HFFc6 (cell line): ENCODE measurements around the gene DHRS12. TPM values are rescaled to one million over a fixed set of nuclear protein-coding genes. Genes with fewer than 3 reads are reported as not detected.

Source experiments
- DNase-seq: peaks from one replicate; pipeline ENCODE4 v3.0.0-alpha.2; 2018
- H3K27ac Mint-ChIP-seq: 2 replicates; pipeline ENCODE4 v1.8.0; 2020; ENCODE audit warnings: mild to moderate bottlenecking, mixed read lengths
- H3K27me3 Mint-ChIP-seq: 2 replicates; pipeline ENCODE4 v1.8.0; 2021; ENCODE audit warnings: mild to moderate bottlenecking, moderate library complexity, mixed read lengths; ENCODE audit not compliant: insufficient read depth
- H3K36me3 Mint-ChIP-seq: 2 replicates; pipeline ENCODE4 v1.8.0; 2021; ENCODE audit warnings: low read depth, mixed read lengths
- H3K4me1 Mint-ChIP-seq: 2 replicates; pipeline ENCODE4 v1.8.0; 2020; ENCODE audit warnings: low read depth, mixed read lengths
- H3K4me3 Mint-ChIP-seq: 2 replicates; pipeline ENCODE4 v1.8.0; 2020; ENCODE audit warnings: mild to moderate bottlenecking, moderate library complexity, mixed read lengths
- H3K9me3 Mint-ChIP-seq: 2 replicates; pipeline ENCODE4 v1.8.0; 2020; ENCODE audit warnings: mild to moderate bottlenecking, mixed read lengths
- total RNA-seq, 6 experiments: library from RNA; stranded (reverse); fragmentation: NEBNext Ultra II Directional; extraction: Animal tissue kit (Norgen Biotek cat#: 25700); gene quantifications; 2 replicates in 1 of 6; 3 replicates in 5 of 6; pipeline ENCODE4 v1.2.3, GENCODE V29; 2021
- TF ChIP-seq, protein P1 (sequence below): fragments of 200-600 bp; sonication (generic); IDR thresholded peaks from 2 replicates; pipeline ENCODE4 v1.5.0; 2021; ENCODE audit warnings: antibody characterized with exemption, mild to moderate bottlenecking

Gene DHRS12
- total RNA-seq, 6 experiments from 2014 or later, result 1.9 to 2.7 (median 2.4) TPM

DNA sequence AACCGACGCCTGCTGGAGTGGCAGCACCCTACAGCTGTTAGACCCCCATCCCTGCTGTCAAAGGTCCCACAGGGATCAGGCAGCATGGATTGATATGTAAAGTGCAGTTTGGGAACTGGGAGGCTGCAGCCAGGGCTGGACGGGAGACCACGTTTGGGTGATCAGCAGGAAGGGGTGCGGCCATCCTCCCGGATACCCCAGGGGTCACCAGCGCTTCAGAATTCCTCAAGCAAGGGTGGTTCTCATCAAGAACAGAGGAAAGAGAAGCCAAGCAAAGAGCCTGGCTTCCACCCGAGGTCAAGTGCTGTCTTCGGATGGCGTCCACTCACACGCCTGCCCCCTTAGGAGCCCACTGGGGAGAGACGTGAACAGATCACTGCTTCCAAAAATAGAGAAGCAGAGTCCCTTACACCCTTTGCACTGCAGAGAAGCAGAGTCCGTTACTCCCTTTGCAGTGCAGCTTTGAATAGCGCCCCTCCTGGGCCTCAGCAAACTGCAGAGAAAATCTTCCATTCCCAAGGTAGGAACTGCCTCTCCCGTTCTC, 35.5 kb downstream of the DHRS12 start:
- TF ChIP-seq, protein P1, sequence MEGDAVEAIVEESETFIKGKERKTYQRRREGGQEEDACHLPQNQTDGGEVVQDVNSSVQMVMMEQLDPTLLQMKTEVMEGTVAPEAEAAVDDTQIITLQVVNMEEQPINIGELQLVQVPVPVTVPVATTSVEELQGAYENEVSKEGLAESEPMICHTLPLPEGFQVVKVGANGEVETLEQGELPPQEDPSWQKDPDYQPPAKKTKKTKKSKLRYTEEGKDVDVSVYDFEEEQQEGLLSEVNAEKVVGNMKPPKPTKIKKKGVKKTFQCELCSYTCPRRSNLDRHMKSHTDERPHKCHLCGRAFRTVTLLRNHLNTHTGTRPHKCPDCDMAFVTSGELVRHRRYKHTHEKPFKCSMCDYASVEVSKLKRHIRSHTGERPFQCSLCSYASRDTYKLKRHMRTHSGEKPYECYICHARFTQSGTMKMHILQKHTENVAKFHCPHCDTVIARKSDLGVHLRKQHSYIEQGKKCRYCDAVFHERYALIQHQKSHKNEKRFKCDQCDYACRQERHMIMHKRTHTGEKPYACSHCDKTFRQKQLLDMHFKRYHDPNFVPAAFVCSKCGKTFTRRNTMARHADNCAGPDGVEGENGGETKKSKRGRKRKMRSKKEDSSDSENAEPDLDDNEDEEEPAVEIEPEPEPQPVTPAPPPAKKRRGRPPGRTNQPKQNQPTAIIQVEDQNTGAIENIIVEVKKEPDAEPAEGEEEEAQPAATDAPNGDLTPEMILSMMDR, result no peak
- peaks cover 7% of the 10 kb centered on the region; the same call in 1 of the 2 replicates for H3K27me3 Mint-ChIP-seq
- no peak overlapping the region for H3K4me3 Mint-ChIP-seq
- no peaks in the 10 kb centered on the region for H3K9me3 Mint-ChIP-seq
- peaks cover 12% of the 10 kb centered on the region; the same call in 1 of the 2 replicates for H3K36me3 Mint-ChIP-seq
- no peak overlapping the region for H3K27ac Mint-ChIP-seq
- peaks cover 22% of the 10 kb centered on the region for H3K4me1 Mint-ChIP-seq
- no peak for DNase-seq

DNA sequence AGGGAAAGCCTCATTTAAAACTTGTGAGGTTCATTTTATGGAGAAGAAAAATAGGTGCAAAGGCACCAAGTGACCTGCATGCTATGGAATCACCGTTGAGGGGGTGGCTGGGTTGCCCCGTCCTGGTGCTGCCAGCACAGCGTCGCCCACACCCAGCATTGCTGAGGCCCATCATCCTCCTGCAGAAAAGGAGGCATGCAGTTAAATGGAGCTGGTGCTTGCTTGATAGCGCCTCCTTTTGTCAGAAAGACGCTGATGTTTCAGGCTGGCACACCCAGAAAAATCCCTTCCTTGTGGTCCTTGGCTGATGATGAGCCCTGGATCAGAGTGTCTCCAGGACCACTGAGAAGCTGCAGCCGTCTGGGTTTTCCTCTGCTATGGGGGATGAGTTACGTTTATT, 36.9 kb downstream of the DHRS12 start:
- no peak overlapping the region for H3K4me3 Mint-ChIP-seq

DNA sequence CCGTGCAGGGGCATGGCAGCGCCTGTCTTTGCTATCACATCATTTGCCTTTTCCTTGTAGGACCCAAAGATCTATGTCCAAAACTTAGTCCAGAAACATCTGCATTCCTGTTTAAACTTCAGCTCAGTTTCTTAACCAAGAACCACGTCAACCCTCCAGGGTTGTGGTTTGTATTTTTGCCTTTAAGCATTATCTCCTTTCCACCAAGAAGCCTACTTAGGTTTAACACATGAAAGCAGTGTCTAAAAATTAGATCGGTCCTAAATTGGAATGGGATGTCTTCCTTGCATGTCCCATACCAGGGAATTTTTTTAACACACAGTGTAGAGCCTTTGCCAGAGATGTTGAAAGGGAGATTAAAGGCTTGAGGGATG, 38.8 kb downstream of the DHRS12 start:
- TF ChIP-seq, protein P1, result no peak
- Mint-ChIP-seq H3K9me3 (no peaks in the 10 kb centered on the region), H3K4me1 (peaks cover 54% of the 10 kb centered on the region), H3K36me3 (peaks cover 28% of the 10 kb centered on the region), H3K27me3 (peaks cover 6% of the 10 kb centered on the region), H3K27ac (peak overlapping the region; percentile 85; the same call in 1 of the 2 replicates), H3K4me3 (no peak overlapping the region)
- no peak for DNase-seq

More for the DNA sequence above, 36.9 kb downstream of the DHRS12 start:
- no peaks in the 10 kb centered on the region for H3K9me3 Mint-ChIP-seq
- H3K27me3 Mint-ChIP-seq, result peaks cover 4% of the 10 kb centered on the region; the same call in 1 of the 2 replicates
- TF ChIP-seq, protein P1, result peak; percentile 48
- H3K4me1 Mint-ChIP-seq, result peaks cover 35% of the 10 kb centered on the region
- peaks cover 20% of the 10 kb centered on the region for H3K36me3 Mint-ChIP-seq
- H3K27ac Mint-ChIP-seq, result no peak overlapping the region
- no peak for DNase-seq

DNA sequence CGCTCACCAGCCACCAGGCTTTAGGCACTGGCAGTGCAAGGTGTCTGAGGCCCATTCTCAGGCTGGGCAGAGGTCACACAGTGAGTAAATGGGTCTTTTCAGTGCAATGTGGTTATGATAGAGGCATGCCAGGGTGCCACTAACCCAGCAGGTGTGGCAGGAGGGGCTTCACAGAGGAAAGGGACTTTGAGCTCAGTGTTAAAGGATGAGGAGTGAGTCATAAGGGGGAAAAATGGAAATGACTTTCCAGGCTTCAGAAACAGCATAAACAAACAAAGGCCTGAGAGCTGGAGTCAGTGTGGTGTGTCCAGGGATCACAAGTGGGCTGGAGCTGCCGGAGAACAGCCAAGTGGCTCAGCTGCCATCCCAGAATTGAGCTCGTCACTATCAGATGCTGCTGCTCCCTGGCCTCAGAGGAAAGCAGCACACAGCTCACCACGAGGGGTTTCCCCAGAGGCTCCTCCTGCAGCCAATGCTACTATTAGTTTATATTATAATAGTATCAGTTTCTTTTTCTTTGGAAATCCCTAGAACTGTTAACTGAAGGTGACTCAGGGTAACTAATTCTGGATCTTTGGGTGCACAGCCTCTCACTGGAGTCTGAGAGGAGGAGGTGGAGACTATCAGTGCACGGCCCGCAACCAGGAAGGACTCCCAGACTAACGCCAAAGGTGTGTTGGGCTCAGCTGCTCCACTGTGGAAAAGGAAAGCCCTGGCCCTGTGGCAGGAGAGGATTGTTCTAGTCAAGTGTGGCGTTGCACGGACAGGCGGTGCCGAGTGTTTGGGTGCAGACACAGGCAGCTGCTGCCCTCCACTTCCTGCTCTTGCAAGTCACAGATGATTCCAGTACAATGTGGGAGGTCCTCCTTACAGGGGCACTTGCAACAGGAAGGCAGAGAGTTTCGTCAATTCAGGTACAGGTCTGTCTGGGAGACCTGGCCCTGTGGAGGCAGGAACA, 39.5 kb downstream of the DHRS12 start:
- peaks cover 60% of the 10 kb centered on the region for H3K4me1 Mint-ChIP-seq
- H3K9me3 Mint-ChIP-seq, result no peaks in the 10 kb centered on the region
- peak; percentile 74 for DNase-seq
- TF ChIP-seq, protein P1, result no peak
- H3K27me3 Mint-ChIP-seq, result peaks cover 6% of the 10 kb centered on the region
- H3K27ac Mint-ChIP-seq, result peak overlapping the region; percentile 85
- H3K4me3 Mint-ChIP-seq, result peak overlapping the region; percentile 65; the same call in 1 of the 2 replicates
- H3K36me3 Mint-ChIP-seq, result peaks cover 35% of the 10 kb centered on the region

DNA sequence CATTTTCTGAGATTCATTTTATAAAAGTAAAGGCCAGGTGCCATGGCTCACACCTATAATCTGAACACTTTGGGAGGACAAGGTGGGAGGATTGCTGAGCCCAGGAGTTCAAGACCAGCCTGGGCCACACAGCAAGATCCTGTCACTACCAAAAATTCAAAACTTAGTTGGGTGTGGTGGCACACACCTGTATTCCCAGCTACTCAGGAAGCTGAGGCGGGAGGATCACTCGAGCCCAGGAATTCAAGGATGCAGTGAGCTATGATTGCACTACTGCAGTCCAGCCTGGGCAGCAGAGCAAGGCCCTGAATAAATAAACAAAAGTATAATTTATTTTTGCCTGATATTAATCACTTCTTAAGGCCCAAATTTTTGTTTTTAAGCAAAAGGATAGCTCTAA, 40.5 kb downstream of the DHRS12 start:
- no peak overlapping the region; the same call in 1 of the 2 replicates for H3K27ac Mint-ChIP-seq
- no peak for DNase-seq
- peaks cover 6% of the 10 kb centered on the region for H3K27me3 Mint-ChIP-seq
- TF ChIP-seq, protein P1, result no peak
- H3K4me1 Mint-ChIP-seq, result peaks cover 70% of the 10 kb centered on the region
- H3K9me3 Mint-ChIP-seq, result no peaks in the 10 kb centered on the region
- peaks cover 41% of the 10 kb centered on the region for H3K36me3 Mint-ChIP-seq
- H3K4me3 Mint-ChIP-seq, result no peak overlapping the region
